Activated CD4-positive, alpha-beta T cell treated with anti-CD3 and anti-CD28 coated beads, Interleukin-2, amount 10 ng/mL, durations not matched to agents 24 days and 14 days (primary cell): Measurements from ENCODE around the gene ITPR3. TPM values are rescaled to one million over a fixed set of nuclear protein-coding genes. Genes with fewer than 3 reads are reported as not detected.

ENCODE experiments used
- DNase-seq: peaks from one replicate; pipeline ENCODE4 v3.0.0; 2022
- H3K27ac Mint-ChIP-seq: one replicate; pipeline ENCODE4 v1.8.0; 2022; ENCODE audit warnings: mild to moderate bottlenecking, mixed read lengths
- H3K27me3 Mint-ChIP-seq: one replicate; pipeline ENCODE4 v1.8.0; 2022; ENCODE audit warnings: mixed read lengths
- H3K36me3 Mint-ChIP-seq: one replicate; pipeline ENCODE4 v1.8.0; 2022; ENCODE audit warnings: low read depth, mild to moderate bottlenecking, mixed read lengths
- H3K4me1 Mint-ChIP-seq: one replicate; pipeline ENCODE4 v1.8.0; 2021; ENCODE audit warnings: mixed read lengths
- H3K4me3 Mint-ChIP-seq: one replicate; pipeline ENCODE4 v1.8.0; 2022; ENCODE audit warnings: mild to moderate bottlenecking, moderate library complexity, mixed read lengths
- H3K9me3 Mint-ChIP-seq: one replicate; pipeline ENCODE4 v1.8.0; 2021; ENCODE audit warnings: mixed read lengths
- intact Hi-C: fragments of 100-400 bp; cut with micrococcal nuclease; formaldehyde crosslinking; loops from one replicate; pipeline ENCODE4 v1.15.1; 2023
- total RNA-seq: library from RNA; stranded (reverse); gene quantifications from 2 replicates; pipeline ENCODE4 v1.2.3, GENCODE V29; 2022

ITPR3 gene
- total RNA-seq, 1 donor from 2014 or later: 45.6 TPM

GRCh38 chr6:33708516-33709204, 87.5 kb downstream of the ITPR3 start:
- no peaks in the 10 kb centered on the region for H3K9me3 Mint-ChIP-seq
- no peak for DNase-seq
- peaks cover 39% of the 10 kb centered on the region for H3K4me1 Mint-ChIP-seq
- H3K36me3 Mint-ChIP-seq: peaks cover 42% of the 10 kb centered on the region
- no peak overlapping the region for H3K27ac Mint-ChIP-seq
- peak overlapping the region; percentile 38 for H3K4me3 Mint-ChIP-seq
- H3K27me3 Mint-ChIP-seq: peaks cover under 1% of the 10 kb centered on the region
- intact Hi-C loops: no loop called here

GRCh38 chr6:33709605-33710295, 88.6 kb downstream of the ITPR3 start:
- Mint-ChIP-seq H3K27ac (peak overlapping the region; percentile 26), H3K27me3 (peaks cover 4% of the 10 kb centered on the region), H3K4me3 (peak overlapping the region; percentile 97), H3K4me1 (peaks cover 36% of the 10 kb centered on the region), H3K9me3 (no peaks in the 10 kb centered on the region), H3K36me3 (peaks cover 34% of the 10 kb centered on the region)
- DNase-seq: no peak
- intact Hi-C loops: loop anchor here (2.0 to 10.0 kb wide), 3 partner anchors 13 to 535 kb away; partner anchors contain the start of gene SMIM29

GRCh38 chr6:33710296-33711121, 89.4 kb downstream of the ITPR3 start:
- H3K4me3 Mint-ChIP-seq: peak overlapping the region; percentile 97
- H3K36me3 Mint-ChIP-seq: peaks cover 34% of the 10 kb centered on the region
- no peak for DNase-seq
- intact Hi-C loops: loop anchor here (1.0 to 10.0 kb wide), 4 partner anchors 14 to 534 kb away; partner anchors contain the start of genes LEMD2 and SMIM29
- peaks cover 36% of the 10 kb centered on the region for H3K4me1 Mint-ChIP-seq
- peaks cover 4% of the 10 kb centered on the region for H3K27me3 Mint-ChIP-seq
- H3K27ac Mint-ChIP-seq: peak overlapping the region; percentile 98
- no peaks in the 10 kb centered on the region for H3K9me3 Mint-ChIP-seq

GRCh38 chr6:33711140-33712129, 90.3 kb downstream of the ITPR3 start, which contains the start of gene UQCC2:
Gene UQCC2 (minus strand): TSS chr6:33711700. CDS start chr6:33711686, 14 bp downstream.
- Mint-ChIP-seq H3K4me1 (peaks cover 36% of the 10 kb centered on the region), H3K4me3 (peak within 1 kb of the TSS; percentile 97), H3K36me3 (peaks cover 31% of the 10 kb centered on the region), H3K27me3 (peaks cover 4% of the 10 kb centered on the region), H3K27ac (peak within 1 kb of the TSS; percentile 98), H3K9me3 (no peaks in the 10 kb centered on the region)
- peak; percentile 99 for DNase-seq
- intact Hi-C loops: loop anchor here (1.0 to 10.0 kb wide), 4 partner anchors 15 to 533 kb away; partner anchors contain the start of genes LEMD2 and SMIM29

GRCh38 chr6:33712914-33713313, 91.8 kb downstream of the ITPR3 start:
- Mint-ChIP-seq H3K36me3 (peaks cover 24% of the 10 kb centered on the region), H3K27ac (no peak overlapping the region), H3K9me3 (no peaks in the 10 kb centered on the region), H3K27me3 (peaks cover 4% of the 10 kb centered on the region), H3K4me3 (no peak overlapping the region), H3K4me1 (peaks cover 31% of the 10 kb centered on the region)
- no peak for DNase-seq
- intact Hi-C loops: loop anchor here (5.0 to 10.0 kb wide), 2 partner anchors 49 to 532 kb away; partner anchors contain the start of gene SMIM29

GRCh38 chr6:33713786-33714185, 92.7 kb downstream of the ITPR3 start:
- Mint-ChIP-seq H3K9me3 (no peaks in the 10 kb centered on the region), H3K27ac (no peak overlapping the region), H3K36me3 (peaks cover 20% of the 10 kb centered on the region), H3K4me1 (peaks cover 26% of the 10 kb centered on the region), H3K27me3 (peaks cover 4% of the 10 kb centered on the region), H3K4me3 (no peak overlapping the region)
- DNase-seq: no peak
- intact Hi-C loops: loop anchor here (5.0 to 10.0 kb wide), 2 partner anchors 49 to 531 kb away; partner anchors contain the start of gene SMIM29

DNA sequence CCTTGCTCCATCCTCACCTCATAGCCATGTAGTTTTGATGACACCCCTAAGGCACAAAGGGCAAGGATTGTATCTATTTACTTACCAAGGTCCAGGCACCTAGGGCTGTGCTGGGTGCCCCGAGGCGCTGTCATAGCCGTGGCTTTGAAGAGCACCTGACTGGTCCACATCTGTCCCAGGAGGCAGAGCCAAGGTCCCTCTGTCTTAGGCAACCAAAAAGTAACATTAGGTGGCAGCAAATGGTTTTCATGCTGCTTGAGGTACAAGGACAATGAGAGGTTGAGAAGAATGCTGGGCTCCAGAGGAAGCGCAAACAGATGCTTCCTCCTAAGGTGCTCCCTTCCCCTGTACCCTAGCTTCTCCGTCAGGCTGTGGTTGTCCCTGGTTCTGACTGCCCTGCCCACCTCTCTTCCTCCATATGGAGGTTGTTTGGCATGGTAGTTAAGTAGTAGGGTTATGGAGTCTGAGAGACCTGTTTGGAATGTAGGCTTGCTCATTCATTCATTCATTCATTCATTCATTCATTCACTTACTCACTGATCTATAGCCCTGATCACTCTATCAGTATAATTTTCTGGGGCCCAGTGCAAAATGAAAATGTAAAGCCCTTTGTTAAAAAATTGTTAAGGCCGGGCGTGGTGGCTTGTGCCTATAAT, 93.4 kb downstream of the ITPR3 start:
- no peak overlapping the region for H3K27ac Mint-ChIP-seq
- intact Hi-C loops: loop anchor here (5.0 to 10.0 kb wide), 2 partner anchors 48 to 530 kb away; partner anchors contain the start of gene SMIM29
- H3K4me1 Mint-ChIP-seq: peaks cover 21% of the 10 kb centered on the region
- peaks cover 8% of the 10 kb centered on the region for H3K27me3 Mint-ChIP-seq
- H3K36me3 Mint-ChIP-seq: peaks cover 12% of the 10 kb centered on the region
- no peak overlapping the region for H3K4me3 Mint-ChIP-seq
- H3K9me3 Mint-ChIP-seq: no peaks in the 10 kb centered on the region
- DNase-seq: no peak

GRCh38 chr6:33716379-33716778, 95.3 kb downstream of the ITPR3 start:
- H3K4me3 Mint-ChIP-seq: no peak overlapping the region
- intact Hi-C loops: loop anchor here (10.0 kb wide), 1 partner anchor 528 kb away; the partner anchor contains the start of gene SMIM29
- H3K27ac Mint-ChIP-seq: no peak overlapping the region
- H3K36me3 Mint-ChIP-seq: peaks cover 1% of the 10 kb centered on the region
- H3K27me3 Mint-ChIP-seq: peaks cover 15% of the 10 kb centered on the region
- H3K4me1 Mint-ChIP-seq: peaks cover 7% of the 10 kb centered on the region
- no peak for DNase-seq
- no peaks in the 10 kb centered on the region for H3K9me3 Mint-ChIP-seq

DNA sequence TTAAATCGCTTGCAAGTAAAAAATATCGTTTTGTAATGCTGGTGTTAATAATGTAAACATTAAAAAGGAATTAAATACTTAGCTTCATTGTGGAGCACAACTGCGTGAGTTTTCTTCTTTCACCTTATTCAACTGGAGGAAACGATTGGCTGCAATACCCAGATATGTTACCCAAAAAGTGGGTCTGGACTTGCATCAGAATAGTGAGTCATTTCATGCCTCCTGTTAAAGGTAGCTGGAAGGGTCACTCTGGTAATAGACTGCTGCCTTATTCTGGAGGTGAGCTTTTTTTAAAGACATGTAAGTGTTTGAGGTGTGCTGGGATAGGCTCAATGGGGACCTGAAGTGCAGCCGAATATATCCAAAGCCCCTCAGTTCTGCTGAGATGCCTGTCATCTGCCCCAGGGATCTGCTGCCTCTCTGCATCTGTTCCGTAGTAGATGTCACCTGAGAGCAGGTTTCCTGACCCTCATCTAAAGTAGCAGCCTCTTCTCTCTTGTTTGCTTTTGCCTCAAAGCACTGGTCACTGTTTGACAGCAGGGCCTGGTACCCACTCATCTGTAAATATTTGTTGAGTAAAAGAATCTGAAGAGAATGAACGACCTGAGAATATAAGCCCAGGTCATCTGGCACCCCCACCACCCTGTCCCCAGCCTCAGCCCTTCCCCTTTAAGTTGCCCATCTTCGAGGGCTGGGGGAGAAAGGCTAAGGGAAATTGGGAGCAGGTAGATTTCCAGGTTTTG, 95.9 kb downstream of the ITPR3 start:
- Mint-ChIP-seq H3K27me3 (peaks cover 19% of the 10 kb centered on the region), H3K4me3 (no peak overlapping the region), H3K36me3 (no peaks in the 10 kb centered on the region), H3K4me1 (peaks cover under 1% of the 10 kb centered on the region), H3K9me3 (no peaks in the 10 kb centered on the region), H3K27ac (no peak overlapping the region)
- DNase-seq: no peak
- intact Hi-C loops: loop anchor here (10.0 kb wide), 1 partner anchor 528 kb away; the partner anchor contains the start of gene SMIM29

GRCh38 chr6:33717934-33718455, 96.9 kb downstream of the ITPR3 start:
- H3K27me3 Mint-ChIP-seq: peaks cover 23% of the 10 kb centered on the region
- no peaks in the 10 kb centered on the region for H3K9me3 Mint-ChIP-seq
- no peaks in the 10 kb centered on the region for H3K4me1 Mint-ChIP-seq
- no peak overlapping the region for H3K27ac Mint-ChIP-seq
- intact Hi-C loops: loop anchor here (10.0 kb wide), 1 partner anchor 527 kb away; the partner anchor contains the start of gene SMIM29
- no peak overlapping the region for H3K4me3 Mint-ChIP-seq
- DNase-seq: no peak
- no peaks in the 10 kb centered on the region for H3K36me3 Mint-ChIP-seq

DNA sequence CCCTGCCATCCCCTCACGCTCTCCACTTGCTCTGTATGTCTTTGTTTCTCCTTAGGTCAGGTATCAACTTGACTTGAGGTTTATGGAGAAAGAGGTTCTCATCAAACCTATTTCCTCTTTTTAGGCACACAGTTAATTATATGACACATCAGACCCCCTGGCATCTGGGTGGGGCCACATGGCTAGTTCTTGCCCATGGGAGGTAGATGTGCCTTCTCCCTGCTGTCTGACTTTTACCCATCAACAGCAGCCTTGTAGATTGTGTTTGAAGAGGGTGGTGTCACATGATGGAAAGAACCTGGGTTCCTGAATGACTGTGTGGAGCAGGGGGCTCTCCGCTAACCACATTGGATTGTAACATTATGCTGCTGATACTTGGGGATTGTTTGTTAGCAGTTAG, 97.6 kb downstream of the ITPR3 start:
- Mint-ChIP-seq H3K4me3 (no peak overlapping the region), H3K27me3 (peaks cover 26% of the 10 kb centered on the region), H3K36me3 (no peaks in the 10 kb centered on the region), H3K27ac (no peak overlapping the region), H3K4me1 (peaks cover 2% of the 10 kb centered on the region), H3K9me3 (no peaks in the 10 kb centered on the region)
- DNase-seq: no peak
- intact Hi-C loops: loop anchor here (10.0 kb wide), 1 partner anchor 526 kb away; the partner anchor contains the start of gene SMIM29
